ENCODE results near the gene RAB11FIP3.
A peak's percentile ranks its signal among the peaks of the same experiment; 100 is the strongest.

The RAB11FIP3 gene

DNA sequence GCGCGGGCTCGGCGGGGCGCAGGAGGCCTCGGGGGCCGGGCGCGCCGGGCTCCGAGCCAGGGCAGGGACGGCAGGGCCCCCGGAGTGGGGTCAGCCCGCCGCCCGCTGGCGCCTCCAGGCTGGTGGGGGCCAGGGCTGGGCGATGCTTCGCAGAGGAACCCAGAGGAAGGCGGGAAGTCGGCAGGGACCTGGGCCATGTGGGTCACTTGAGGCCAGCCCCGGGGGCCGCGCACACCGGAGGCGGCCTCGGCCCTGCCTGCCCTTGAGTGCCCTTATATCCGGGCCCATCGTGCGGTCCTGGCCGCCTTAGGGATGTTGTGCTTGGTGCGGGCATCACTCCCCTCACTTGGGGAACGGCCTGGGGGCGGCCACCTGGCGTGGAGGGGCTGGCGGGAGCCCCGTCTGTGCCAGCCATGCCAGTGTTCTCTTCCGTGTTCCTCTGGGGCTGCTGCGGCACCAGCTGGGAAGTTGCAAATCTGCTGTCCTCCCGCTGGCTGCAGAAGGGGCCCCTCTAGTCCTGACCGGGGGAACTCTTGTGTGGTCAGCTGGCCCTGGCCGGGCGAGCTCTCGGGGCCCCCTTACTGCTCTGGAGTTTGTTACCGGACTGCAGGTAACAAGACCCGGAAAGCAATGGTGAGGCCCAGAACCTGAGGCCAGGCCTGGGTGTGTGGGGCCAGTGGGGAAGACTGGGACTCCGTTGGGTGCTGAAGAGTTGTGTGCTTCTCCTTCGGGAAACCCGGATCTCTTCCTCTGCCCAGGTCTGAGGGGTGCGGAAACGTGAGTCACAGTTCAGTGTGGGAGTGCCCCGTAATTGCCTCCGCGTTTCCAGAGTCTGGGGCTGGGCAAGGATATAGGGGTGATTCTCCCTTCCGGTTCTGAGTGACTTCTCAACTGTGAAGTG, 102.9 kb downstream of the RAB11FIP3 start:
- DNase-seq (ENCODE audit: low read depth), result no peak
- peak overlapping the region; percentile 68 for H3K4me3 ChIP-seq (ENCODE audit: low read length)
- TF ChIP-seq, protein P1, sequence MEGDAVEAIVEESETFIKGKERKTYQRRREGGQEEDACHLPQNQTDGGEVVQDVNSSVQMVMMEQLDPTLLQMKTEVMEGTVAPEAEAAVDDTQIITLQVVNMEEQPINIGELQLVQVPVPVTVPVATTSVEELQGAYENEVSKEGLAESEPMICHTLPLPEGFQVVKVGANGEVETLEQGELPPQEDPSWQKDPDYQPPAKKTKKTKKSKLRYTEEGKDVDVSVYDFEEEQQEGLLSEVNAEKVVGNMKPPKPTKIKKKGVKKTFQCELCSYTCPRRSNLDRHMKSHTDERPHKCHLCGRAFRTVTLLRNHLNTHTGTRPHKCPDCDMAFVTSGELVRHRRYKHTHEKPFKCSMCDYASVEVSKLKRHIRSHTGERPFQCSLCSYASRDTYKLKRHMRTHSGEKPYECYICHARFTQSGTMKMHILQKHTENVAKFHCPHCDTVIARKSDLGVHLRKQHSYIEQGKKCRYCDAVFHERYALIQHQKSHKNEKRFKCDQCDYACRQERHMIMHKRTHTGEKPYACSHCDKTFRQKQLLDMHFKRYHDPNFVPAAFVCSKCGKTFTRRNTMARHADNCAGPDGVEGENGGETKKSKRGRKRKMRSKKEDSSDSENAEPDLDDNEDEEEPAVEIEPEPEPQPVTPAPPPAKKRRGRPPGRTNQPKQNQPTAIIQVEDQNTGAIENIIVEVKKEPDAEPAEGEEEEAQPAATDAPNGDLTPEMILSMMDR (conservative IDR thresholded peaks at IDR 0.05; ENCODE audit: low read depth, low read length), result no peak

DNA sequence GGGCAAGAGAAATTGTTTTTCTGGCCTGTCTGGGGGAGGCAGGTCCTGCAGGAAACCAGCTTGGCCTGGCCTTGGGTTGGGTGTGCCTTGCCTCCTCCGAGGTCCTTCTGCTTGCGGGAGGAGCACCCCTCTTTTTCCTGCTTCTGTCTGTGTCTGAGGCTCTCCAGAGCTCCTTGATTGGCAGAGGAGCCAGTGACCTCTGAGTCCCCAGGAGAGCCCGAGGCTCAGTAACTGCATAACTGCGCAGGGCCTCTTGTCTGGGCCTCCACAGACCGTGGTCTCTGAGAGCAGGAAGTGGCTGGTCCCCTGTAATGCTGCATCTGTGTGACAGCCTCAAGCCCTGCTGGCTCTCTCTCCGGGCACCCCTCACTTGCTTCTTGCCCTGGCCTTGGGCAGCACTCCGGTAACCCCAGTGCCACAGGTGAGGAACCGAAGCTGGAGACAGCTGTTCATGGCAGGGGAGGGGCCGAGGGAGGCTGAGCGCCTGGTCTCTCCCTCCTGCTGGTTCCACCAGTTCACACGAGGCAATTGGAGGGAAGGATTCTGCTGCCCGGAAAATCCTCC, 103.6 kb downstream of the RAB11FIP3 start:
- TF ChIP-seq, protein P1 (conservative IDR thresholded peaks at IDR 0.05; ENCODE audit: low read depth, low read length), result no peak
- H3K4me3 ChIP-seq (ENCODE audit: low read length), result peak overlapping the region; percentile 68
- DNase-seq (ENCODE audit: low read depth), result no peak

DNA sequence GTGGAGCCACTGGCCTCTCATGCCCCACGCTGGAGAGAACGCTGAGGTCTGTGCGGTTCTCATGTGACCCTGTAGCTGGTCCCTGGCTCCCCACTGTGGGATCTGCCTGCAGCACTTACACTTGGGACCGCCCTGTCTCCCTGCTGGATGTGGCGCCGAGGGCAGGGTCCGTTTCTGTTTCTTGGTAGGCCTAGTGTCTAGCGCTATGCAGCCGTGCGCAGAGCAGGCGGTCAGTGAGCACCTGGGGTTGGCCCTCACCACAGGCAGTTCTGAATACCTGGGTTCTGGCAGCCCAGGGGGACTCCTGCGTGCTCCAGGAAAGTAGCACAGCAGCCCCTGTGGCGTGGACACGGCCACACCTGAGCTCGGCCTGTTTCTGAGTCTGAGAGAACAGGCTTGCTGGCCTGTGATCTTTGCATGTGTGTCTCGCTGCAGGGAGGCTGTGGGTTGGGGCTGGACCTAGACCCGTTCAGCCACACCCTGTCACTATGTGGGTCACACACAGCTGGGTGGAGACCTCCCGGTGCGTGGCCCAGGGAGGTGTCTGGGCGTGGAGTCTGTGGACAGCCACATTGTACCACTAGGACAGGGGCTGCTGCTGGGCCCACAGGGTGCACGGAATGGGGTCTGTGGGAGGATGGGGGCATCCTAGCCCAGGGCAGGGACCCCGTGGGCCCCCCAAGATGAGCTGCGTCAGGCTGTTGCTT, 104.8 kb downstream of the RAB11FIP3 start:
- TF ChIP-seq, protein P1 (conservative IDR thresholded peaks at IDR 0.05; ENCODE audit: low read depth, low read length), result no peak
- no peak for DNase-seq (ENCODE audit: low read depth)
- H3K4me3 ChIP-seq (ENCODE audit: low read length), result no peak overlapping the region

DNA sequence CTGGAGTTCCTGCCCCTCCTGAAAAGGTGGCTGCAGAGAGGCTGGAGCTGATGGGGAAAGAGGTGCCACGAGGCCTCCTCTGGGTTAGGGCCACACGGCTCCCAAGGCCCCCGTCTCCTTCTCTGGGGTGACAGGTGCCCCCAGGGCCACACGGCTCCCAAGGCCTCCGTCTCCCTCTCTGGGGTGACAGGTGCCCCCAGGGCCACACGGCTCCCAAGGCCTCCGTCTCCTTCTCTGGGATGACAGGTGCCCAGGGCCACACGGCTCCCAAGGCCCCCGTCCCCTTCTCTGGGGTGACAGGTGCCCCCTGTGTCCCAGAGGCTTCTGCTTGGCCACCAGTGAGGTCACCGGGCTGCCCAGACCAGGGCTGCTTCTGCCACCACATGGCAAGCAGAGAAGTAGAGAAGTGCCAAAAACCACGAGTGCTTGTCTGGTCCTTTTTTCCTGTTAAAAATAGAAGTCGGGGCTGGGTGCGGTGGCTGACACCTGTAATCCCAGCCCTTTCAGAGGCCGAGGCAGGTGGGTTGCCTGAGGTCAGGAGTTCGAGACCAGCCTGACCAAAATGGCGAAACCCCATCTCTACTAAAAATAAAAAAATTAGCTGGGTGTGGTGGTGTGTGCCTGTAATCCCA, 106.2 kb downstream of the RAB11FIP3 start:
- H3K4me3 ChIP-seq (ENCODE audit: low read length), result no peak overlapping the region
- TF ChIP-seq, protein P1 (conservative IDR thresholded peaks at IDR 0.05; ENCODE audit: low read depth, low read length), result no peak
- DNase-seq (ENCODE audit: low read depth), result no peak

DNA sequence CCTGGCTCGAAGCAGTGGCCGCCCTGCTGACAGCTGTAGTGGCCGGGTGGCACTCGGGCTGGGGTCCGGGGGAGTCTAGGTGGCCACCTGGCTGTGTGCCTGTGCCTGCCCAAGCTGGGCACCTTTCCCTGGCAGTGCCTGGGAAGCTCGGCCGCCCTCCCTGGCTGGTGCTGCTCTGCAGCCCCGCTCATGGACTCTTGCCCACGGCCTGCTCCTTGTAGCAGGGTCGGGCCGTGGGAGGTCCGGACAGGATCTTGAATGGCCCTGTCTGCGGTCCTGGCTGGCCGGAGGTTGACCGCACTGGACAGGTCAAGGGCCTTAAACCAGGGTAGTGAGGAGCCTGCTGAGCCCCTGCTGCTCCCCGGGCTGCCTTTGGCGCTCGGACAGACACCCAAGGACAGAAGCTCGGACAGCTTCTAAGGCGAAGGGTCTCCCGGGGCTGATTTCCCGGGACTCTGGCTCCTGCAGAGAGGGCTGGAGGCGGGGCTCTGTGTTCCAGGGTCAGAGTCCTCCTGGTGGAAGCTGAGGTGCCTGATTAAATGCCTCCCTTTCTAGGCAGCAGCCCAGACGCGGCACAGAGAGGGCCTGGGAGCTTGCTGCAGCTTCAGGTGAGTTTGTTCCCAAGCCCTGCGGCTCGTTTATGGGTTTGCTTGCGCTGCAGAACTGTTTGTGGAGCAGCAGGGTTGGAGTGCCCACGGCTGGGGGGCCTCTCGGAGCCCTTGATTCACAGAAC, 108.1 kb downstream of the RAB11FIP3 start:
- no peak for DNase-seq (ENCODE audit: low read depth)
- TF ChIP-seq, protein P1 (conservative IDR thresholded peaks at IDR 0.05; ENCODE audit: low read depth, low read length), result no peak
- no peak overlapping the region for H3K4me3 ChIP-seq (ENCODE audit: low read length)

DNA sequence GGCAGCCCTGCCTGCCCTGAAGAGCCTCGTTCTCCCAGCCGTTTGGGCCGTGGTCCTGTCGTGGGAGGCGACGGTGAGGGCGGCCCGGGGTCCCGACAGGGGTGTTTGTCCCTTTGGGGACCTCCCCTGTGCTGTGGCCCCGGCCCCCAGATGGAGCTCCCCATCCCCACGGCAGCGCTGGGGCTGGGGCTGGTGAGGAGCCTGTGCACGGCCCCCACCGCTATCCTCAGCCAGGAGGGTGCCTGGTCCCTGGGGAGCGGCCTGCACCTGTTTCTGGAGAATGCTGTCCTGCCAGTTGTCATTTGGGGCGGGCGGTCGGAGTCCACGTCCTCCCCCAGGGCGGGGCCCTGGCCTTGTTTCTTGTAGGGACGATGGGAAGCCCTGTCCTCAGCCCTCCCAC, 108.7 kb downstream of the RAB11FIP3 start:
- TF ChIP-seq, protein P1 (conservative IDR thresholded peaks at IDR 0.05; ENCODE audit: low read depth, low read length), result no peak
- no peak for DNase-seq (ENCODE audit: low read depth)

More for the DNA sequence above, 108.7 kb downstream of the RAB11FIP3 start:
- no peak overlapping the region for H3K4me3 ChIP-seq (ENCODE audit: low read length)
